Measurements from ENCODE around the gene EIF6. TPM values are rescaled to one million over a fixed set of nuclear protein-coding genes. Genes with fewer than 3 reads are reported as not detected.

The EIF6 gene
- total and polyA plus RNA-seq, 2 of the 8 experiments (the other 6 are each of a cell fraction or from before 2014, with no cell fraction given), result 184 to 319 TPM

DNA sequence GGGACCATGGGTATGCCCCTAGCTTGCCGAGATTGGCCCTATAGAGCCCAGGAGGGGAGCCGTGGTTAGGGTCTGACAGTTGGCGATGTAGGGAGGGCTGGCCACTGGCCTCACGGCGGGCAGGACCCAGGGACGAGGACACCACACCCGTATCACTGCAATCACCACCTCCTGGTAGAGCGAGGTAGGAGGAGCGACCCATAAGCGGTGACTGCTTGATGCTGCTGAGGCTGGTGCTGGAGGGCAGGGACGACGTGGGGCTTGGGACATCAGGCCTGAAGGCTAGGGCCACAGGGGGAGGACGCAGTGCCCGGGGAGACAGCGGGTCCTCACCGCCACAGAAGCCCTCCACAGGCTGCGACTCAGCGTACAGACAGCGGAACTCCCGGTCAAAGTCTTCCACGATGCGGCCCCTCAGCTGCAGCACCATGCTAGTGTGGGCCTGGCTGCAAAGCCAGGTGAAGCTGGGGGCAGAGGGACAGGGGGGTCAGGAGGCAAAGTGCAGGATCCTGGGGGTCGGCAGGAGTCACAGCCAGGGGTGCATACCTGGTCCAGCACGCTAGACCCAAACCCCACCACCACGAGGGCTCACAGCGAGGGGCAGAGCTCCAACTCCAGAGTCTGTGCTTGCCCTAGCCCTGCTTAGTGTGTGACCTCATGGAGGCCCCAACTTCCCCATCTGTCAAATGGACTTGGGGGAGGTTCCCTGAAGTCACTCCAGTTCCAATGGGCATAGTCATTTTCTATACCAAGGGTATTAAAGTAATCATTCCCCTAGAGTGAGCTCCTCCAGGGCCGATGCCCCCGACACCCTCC is 3.1 kb upstream of the EIF6 start:
- Histone ChIP-seq H4K91ac (replicated peaks; ENCODE audit: insufficient read length, low read length) (peak overlapping the region; percentile 71), H3K79me1 (ENCODE audit: low read depth, low read length) (peaks cover 8% of the 10 kb centered on the region; the same call in 1 of the 2 replicates), H3K27me3 (replicated peaks in 1 of 4; ENCODE audit: control insufficient read depth in 3 of 4, extremely low read depth in 1 of 4, insufficient read depth in 3 of 4, low read length in 3 of 4) (no peaks in the 10 kb centered on the region), H3K23ac (ENCODE audit: insufficient read length) (no peak overlapping the region), H3K14ac (ENCODE audit: insufficient read length) (no peak overlapping the region), H2BK5ac (ENCODE audit: low read depth, low read length) (no peak overlapping the region), H3K4me1 (replicated peaks in 1 of 4; ENCODE audit: control insufficient read depth in 3 of 4, insufficient read depth in 4 of 4, low read length in 3 of 4) (peaks cover 3 to 8% (median 5%) of the 10 kb centered on the region in 4 experiments; a peak in 6 of 7 replicates), H2BK20ac (ENCODE audit: low read length) (no peak overlapping the region), H3K4me3 (ENCODE audit: extremely low read depth in 1 of 4, insufficient read depth in 2 of 4, low read depth in 3 of 4, low read length in 4 of 4) (no peak overlapping the region), H3K4me2 (ENCODE audit: insufficient read depth in 1 of 2, low read depth in 2 of 2, low read length in 2 of 2) (no peak overlapping the region), H3K9ac (replicated peaks in 1 of 4; ENCODE audit: extremely low read depth in 1 of 4, low read depth in 3 of 4, low read length in 3 of 4) (no peak overlapping the region), H2BK15ac (ENCODE audit: low read length) (no peak overlapping the region), H4K20me1 (replicated peaks in 1 of 2; ENCODE audit: control insufficient read depth in 1 of 2, insufficient read depth in 2 of 2, low read length in 2 of 2) (no peaks in the 10 kb centered on the region), H2AK5ac (ENCODE audit: low read depth, low read length) (no peak overlapping the region), H3K79me2 (ENCODE audit: control insufficient read depth in 1 of 2, insufficient read depth in 2 of 2, low read length in 2 of 2) (peaks cover 9 to 16% of the 10 kb centered on the region in 2 experiments), H4K5ac (ENCODE audit: insufficient read length, low read depth, low read length) (no peak overlapping the region), H3K36me3 (ENCODE audit: control insufficient read depth in 2 of 4, insufficient read depth in 4 of 4, low read length in 3 of 4) (peaks cover 0 to 3% (median 0%) of the 10 kb centered on the region in 4 experiments; a peak in 3 of 8 replicates), H4K8ac (ENCODE audit: extremely low read depth, insufficient read depth, low read length) (peak overlapping the region; percentile 62; the same call in 1 of the 2 replicates), H2BK120ac (replicated peaks; ENCODE audit: low read depth, low read length) (no peak overlapping the region), H3K4ac (replicated peaks; ENCODE audit: insufficient read length, low read depth, low read length) (no peak overlapping the region), H2AFZ (ENCODE audit: low read length) (no peak overlapping the region), H3K23me2 (ENCODE audit: low read depth, low read length) (peaks cover 8% of the 10 kb centered on the region), H3K18ac (ENCODE audit: extremely low read depth, low read length) (no peak overlapping the region), H3K27ac (ENCODE audit: low read depth, low read length) (no peak overlapping the region), H2BK12ac (ENCODE audit: low read depth, low read length) (no peak overlapping the region; the same call in 1 of the 2 replicates), H3K56ac (replicated peaks; ENCODE audit: insufficient read length, low read depth, low read length) (no peak overlapping the region), H3K9me3 (ENCODE audit: insufficient read depth in 2 of 2, low read depth in 1 of 2, low read length in 1 of 2) (no peaks in the 10 kb centered on the region)
- ChIA-PET CTCF (ENCODE audit: partially characterized antibody) (interaction anchor here (0.5 to 1.5 kb wide), 8 partner anchors 9 to 458 kb away, joined by 3 to 5 read pairs (median 3); no protein-coding TSS in a partner anchor), POLR2A (ENCODE audit: partially characterized antibody) (interaction anchor here (1.1 to 5.7 kb wide), 3 partner anchors 9 to 167 kb away, joined by 3 to 39 read pairs (median 4); partner anchors contain the start of gene MMP24OS)
- FAIRE-seq (no peak), DNase-seq (ENCODE audit: low read depth in 1 of 2, low spot score in 2 of 2) (no peak)
- WGBS, 2 experiments (ENCODE audit: extremely low coverage in 1 of 2, insufficient coverage in 1 of 2, insufficient read length in 1 of 2, insufficient replicate concordance in 2 of 2, low coverage in 1 of 2, low lambda C conversion rate in 2 of 2, missing lambda C conversion rate in 1 of 2), result 94% methylated on average over 20 of the region's 28 CpGs; no CpG with 5 or more reads in 1 of the 2 experiments
- no peak for TF ChIP-seq GABPA (IDR thresholded peaks at IDR 0.05; ENCODE audit: borderline replicate concordance, insufficient read depth, low read length)
- no peak for TF ChIP-seq SIN3A (conservative IDR thresholded peaks at IDR 0.05 in 1 of 2, IDR thresholded peaks at IDR 0.05 in 1 of 2; ENCODE audit: low read depth in 1 of 2, low read length in 2 of 2)
- no peak for TF ChIP-seq RBBP5 (IDR thresholded peaks at IDR 0.05; ENCODE audit: borderline replicate concordance, low read depth, low read length)
- TF ChIP-seq ZNF274 (IDR thresholded peaks at IDR 0.05; ENCODE audit: borderline replicate concordance, extremely low read depth, low read length), result no peak
- TF ChIP-seq CBX8 (IDR thresholded peaks at IDR 0.05; ENCODE audit: borderline replicate concordance, low read depth, low read length), result no peak
- TF ChIP-seq CHD2 (IDR thresholded peaks at IDR 0.05; ENCODE audit: low read length), result no peak
- TF ChIP-seq NRF1 (IDR thresholded peaks at IDR 0.05; ENCODE audit: low read depth, low read length), result no peak
- TF ChIP-seq KDM1A (IDR thresholded peaks at IDR 0.05; ENCODE audit: borderline replicate concordance, low read length), result no peak
- TF ChIP-seq TCF12 (IDR thresholded peaks at IDR 0.05; ENCODE audit: low read depth, low read length), result no peak
- TF ChIP-seq CHD1 (IDR thresholded peaks at IDR 0.05; ENCODE audit: low read depth, low read length), result no peak

Measured in H1 (cell line).